Fibroblast of lung (primary cell): ENCODE data around the gene SEC11A. TPM values are rescaled to one million over a fixed set of nuclear protein-coding genes. Genes with fewer than 3 reads are reported as not detected.
"Not testable (repeated sequence)": the region's sequence is repeated elsewhere in the genome, so short reads cannot be mapped to it uniquely, and the experiment has no call there.

Source experiments
- DNase-seq, 2 donors: peaks; one replicate each; pipeline versions ENCODE4 v3.0.0 to v3.0.0-alpha.2; 2010; ENCODE audit warnings: low read depth in 2 of 2
- H2AFZ ChIP-seq: 2 replicates; pipeline ENCODE4 v1.5.1; 2012; ENCODE audit warnings: low read length, control low read depth, inconsistent platforms
- H3K27ac ChIP-seq: 2 replicates; pipeline ENCODE4 v1.5.1; 2011; ENCODE audit warnings: low read length, control low read depth; ENCODE audit not compliant: insufficient read depth
- H3K27me3 ChIP-seq: 2 replicates; pipeline ENCODE4 v1.5.1; 2011; ENCODE audit warnings: mild to moderate bottlenecking, low read length; ENCODE audit not compliant: control insufficient read depth, insufficient read depth
- H3K36me3 ChIP-seq: 2 replicates; pipeline ENCODE4 v1.5.1; 2011; ENCODE audit warnings: low read length; ENCODE audit not compliant: control insufficient read depth, insufficient read depth
- H3K4me1 ChIP-seq: 2 replicates; pipeline ENCODE4 v1.5.1; 2011; ENCODE audit warnings: low read length; ENCODE audit not compliant: control insufficient read depth, insufficient read depth; ENCODE audit errors: extremely low read depth
- H3K4me2 ChIP-seq: 2 replicates; pipeline ENCODE4 v1.5.1; 2011; ENCODE audit warnings: low read length, control low read depth; ENCODE audit not compliant: insufficient read depth; ENCODE audit errors: extremely low read depth
- H3K4me3 ChIP-seq, 4 experiments: fragments of 200-600 bp in 1 of 4; sonication (generic) in 1 of 4; replicated peaks in 1 of 4; 2 replicates each; pipeline ENCODE4 v1.5.1; 2011 to 2016; ENCODE audit warnings: low read length in 4 of 4, low read depth in 3 of 4, mild to moderate bottlenecking in 3 of 4, control low read depth in 2 of 4, inconsistent platforms in 1 of 4, mixed read lengths in 1 of 4; ENCODE audit not compliant: insufficient read depth in 1 of 4; ENCODE audit errors: control extremely low read depth in 1 of 4
- H3K79me2 ChIP-seq: 2 replicates; pipeline ENCODE4 v1.5.1; 2012; ENCODE audit warnings: mild to moderate bottlenecking, low read length, inconsistent platforms; ENCODE audit not compliant: control insufficient read depth, insufficient read depth
- H3K9ac ChIP-seq: 2 replicates; pipeline ENCODE4 v1.5.1; 2011; ENCODE audit warnings: mild to moderate bottlenecking, low read length, control low read depth; ENCODE audit not compliant: insufficient read depth
- H3K9me3 ChIP-seq: 2 replicates; pipeline ENCODE4 v1.5.1; 2012; ENCODE audit warnings: low read depth, low read length; ENCODE audit not compliant: control insufficient read depth, insufficient read depth
- H4K20me1 ChIP-seq: 2 replicates; pipeline ENCODE4 v1.5.1; 2011; ENCODE audit warnings: low read length; ENCODE audit not compliant: control insufficient read depth, insufficient read depth; ENCODE audit errors: extremely low read depth
- EZH2 ChIP-seq: IDR thresholded peaks from 2 replicates; pipeline ENCODE4 v1.5.1; 2012; ENCODE audit warnings: low read length, control low read depth, mild to moderate bottlenecking; ENCODE audit errors: missing control alignments
- polyA plus RNA-seq, 2 donors: library from polyadenylated mRNA; depleted of rRNA in 1 of 2; stranded (reverse) in 1 of 2; unstranded in 1 of 2; fragments of >200 nt; gene quantifications; 2 replicates each; pipeline ENCODE4 v1.2.1, GENCODE V29; 2011 to 2012; ENCODE audit warnings: missing spikeins in 1 of 2
- total RNA-seq: library from RNA; depleted of rRNA; stranded (reverse); fragments of >200 nt; gene quantifications from 2 replicates; pipeline ENCODE4 v1.2.1, GENCODE V29; 2014
- TF ChIP-seq, protein P1 (sequence below), 2 donors: IDR thresholded peaks in 1 of 2; conservative IDR thresholded peaks in 1 of 2; 1 replicate in 1 of 2; 2 replicates in 1 of 2; pipeline ENCODE4 v1.5.1; 2011 to 2012; ENCODE audit warnings: low read length in 2 of 2, control low read depth in 1 of 2, inconsistent platforms in 1 of 2, low read depth in 1 of 2, mild to moderate bottlenecking in 1 of 2

Gene SEC11A
- total and polyA plus RNA-seq, 2 donors (not counting 1 experiment from before 2014, with no cell fraction given), result 243 to 263 TPM

DNA sequence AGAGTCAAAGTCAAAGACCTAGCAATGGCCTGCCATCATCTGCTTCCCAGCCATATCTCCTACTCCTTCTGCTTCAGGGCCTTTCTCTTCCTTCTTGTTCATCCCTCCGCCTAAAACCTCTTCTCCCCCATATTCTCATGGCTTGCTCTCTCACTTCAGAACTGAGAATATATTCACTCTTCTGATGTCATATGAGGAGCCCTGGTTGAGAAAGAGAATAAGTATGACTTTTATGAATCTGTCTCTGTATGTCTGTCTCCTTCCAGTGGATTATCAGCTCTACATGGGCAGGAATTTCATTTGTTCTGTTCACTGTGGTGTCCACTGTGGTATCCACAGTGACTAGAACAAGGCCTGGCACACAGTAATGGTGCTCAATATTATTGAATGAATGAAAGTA lies 44.3 kb upstream of the SEC11A start:
- Histone ChIP-seq H3K4me3 (no peak overlapping the region), H3K27ac (no peak overlapping the region), H2AFZ (no peak overlapping the region), H4K20me1 (peaks cover 2% of the 10 kb centered on the region), H3K79me2 (peaks cover 88% of the 10 kb centered on the region), H3K9me3 (no peaks in the 10 kb centered on the region), H3K4me1 (no peaks in the 10 kb centered on the region), H3K27me3 (no peaks in the 10 kb centered on the region), H3K9ac (no peak overlapping the region), H3K36me3 (no peaks in the 10 kb centered on the region), H3K4me2 (no peak overlapping the region)
- TF ChIP-seq, protein P1, sequence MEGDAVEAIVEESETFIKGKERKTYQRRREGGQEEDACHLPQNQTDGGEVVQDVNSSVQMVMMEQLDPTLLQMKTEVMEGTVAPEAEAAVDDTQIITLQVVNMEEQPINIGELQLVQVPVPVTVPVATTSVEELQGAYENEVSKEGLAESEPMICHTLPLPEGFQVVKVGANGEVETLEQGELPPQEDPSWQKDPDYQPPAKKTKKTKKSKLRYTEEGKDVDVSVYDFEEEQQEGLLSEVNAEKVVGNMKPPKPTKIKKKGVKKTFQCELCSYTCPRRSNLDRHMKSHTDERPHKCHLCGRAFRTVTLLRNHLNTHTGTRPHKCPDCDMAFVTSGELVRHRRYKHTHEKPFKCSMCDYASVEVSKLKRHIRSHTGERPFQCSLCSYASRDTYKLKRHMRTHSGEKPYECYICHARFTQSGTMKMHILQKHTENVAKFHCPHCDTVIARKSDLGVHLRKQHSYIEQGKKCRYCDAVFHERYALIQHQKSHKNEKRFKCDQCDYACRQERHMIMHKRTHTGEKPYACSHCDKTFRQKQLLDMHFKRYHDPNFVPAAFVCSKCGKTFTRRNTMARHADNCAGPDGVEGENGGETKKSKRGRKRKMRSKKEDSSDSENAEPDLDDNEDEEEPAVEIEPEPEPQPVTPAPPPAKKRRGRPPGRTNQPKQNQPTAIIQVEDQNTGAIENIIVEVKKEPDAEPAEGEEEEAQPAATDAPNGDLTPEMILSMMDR (conservative IDR thresholded peaks at IDR 0.05 in 1 of 2, IDR thresholded peaks at IDR 0.05 in 1 of 2; ENCODE audit: low read depth in 1 of 2, low read length in 2 of 2), result no peak
- no peak for DNase-seq

DNA sequence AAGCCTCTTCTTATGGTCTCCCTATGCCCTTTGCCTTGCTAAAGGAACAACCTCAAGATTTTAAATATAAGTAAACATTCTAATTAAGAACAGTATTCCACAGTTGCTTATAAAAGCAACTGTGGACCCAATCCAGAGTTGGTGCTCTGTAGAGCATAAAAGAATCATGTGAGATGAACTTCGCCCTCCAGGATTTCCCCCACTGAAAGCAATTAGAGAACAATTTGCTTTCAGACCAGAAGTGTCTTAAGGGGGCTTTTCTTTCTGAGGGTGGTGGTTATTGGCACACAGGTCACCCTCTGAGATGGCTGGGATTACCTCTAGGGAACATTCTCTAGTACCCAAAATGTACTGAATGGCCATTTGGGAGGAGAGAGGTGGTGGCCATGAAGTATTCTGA lies 43.1 kb upstream of the SEC11A start:
- no peak for DNase-seq
- no peaks in the 10 kb centered on the region for H3K36me3 ChIP-seq
- H3K9me3 ChIP-seq, result no peaks in the 10 kb centered on the region
- no peak overlapping the region for H3K4me2 ChIP-seq
- no peak overlapping the region for H3K4me3 ChIP-seq
- H3K79me2 ChIP-seq, result peaks cover 88% of the 10 kb centered on the region
- H3K27me3 ChIP-seq, result no peaks in the 10 kb centered on the region
- H3K27ac ChIP-seq, result no peak overlapping the region
- H3K9ac ChIP-seq, result no peak overlapping the region
- TF ChIP-seq, protein P1 (conservative IDR thresholded peaks at IDR 0.05 in 1 of 2, IDR thresholded peaks at IDR 0.05 in 1 of 2; ENCODE audit: low read depth in 1 of 2, low read length in 2 of 2), result no peak
- no peak for TF ChIP-seq EZH2
- no peaks in the 10 kb centered on the region for H3K4me1 ChIP-seq
- H4K20me1 ChIP-seq, result no peaks in the 10 kb centered on the region
- H2AFZ ChIP-seq, result no peak overlapping the region

DNA sequence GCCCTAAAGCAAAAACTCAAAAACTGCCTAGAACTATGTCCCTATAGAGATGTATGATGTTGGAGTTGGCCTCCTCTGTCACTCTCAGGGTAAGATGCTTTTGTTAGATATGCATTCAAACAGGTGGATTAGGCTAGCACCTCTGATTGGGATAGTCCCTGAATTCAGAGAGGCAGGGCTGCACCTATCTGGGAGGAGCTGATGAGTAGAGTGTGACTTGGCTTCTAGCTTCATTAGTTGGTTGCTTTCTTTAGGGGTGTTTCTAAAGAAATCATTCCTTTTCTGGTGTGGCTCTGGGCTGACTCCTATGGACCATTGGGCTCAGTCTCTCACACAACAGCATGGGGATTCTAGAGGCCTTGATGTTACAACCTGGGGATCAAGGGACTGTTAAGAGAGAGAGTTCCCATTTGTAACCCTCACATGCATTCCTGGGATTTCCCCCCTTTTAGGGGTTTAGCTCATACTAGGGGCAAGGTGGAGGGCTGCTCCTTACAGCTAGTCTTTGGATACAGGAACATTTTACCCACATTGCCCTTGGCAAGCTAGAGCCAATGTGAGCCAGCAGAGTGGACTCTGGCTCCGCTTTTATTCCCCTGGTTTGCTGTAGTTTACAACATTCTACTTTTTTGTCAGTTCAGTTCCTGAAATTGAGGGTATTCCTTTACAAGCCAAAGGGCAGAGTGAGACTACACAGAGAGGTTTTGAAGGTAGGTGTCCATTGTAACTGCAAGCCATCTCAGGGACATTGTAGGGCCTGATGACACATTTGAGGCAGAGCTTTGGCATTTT lies 40.0 kb upstream of the SEC11A start:
- Histone ChIP-seq H4K20me1 (no peaks in the 10 kb centered on the region), H3K4me1 (peaks cover 4% of the 10 kb centered on the region), H3K9ac (no peak overlapping the region), H3K9me3 (no peaks in the 10 kb centered on the region), H3K79me2 (peaks cover 93% of the 10 kb centered on the region), H2AFZ (no peak overlapping the region), H3K36me3 (no peaks in the 10 kb centered on the region), H3K4me2 (no peak overlapping the region), H3K27ac (no peak overlapping the region), H3K4me3 (no peak overlapping the region), H3K27me3 (no peaks in the 10 kb centered on the region)
- no peak for TF ChIP-seq EZH2
- TF ChIP-seq, protein P1 (conservative IDR thresholded peaks at IDR 0.05 in 1 of 2, IDR thresholded peaks at IDR 0.05 in 1 of 2; ENCODE audit: low read depth in 1 of 2, low read length in 2 of 2), result no peak
- DNase-seq, result no peak

DNA sequence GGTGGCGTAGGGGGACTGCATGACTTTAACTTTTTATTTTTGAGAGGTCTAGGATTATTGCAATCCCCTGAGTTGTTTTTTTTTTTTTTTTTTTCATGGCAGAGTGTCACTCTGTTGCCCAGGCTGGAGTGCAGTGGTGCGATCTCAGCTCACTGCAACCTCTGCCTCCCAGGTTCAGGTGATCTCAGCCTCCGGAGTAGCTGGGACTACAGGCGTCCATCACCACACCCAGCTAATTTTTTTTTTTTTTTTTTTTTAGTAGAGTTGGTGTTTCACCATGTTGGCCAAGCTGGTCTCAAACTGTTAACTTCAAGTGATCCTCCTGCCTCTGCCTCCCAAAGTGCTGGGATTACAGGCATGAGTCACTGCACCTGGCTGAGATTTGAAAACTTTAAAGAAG lies 39.0 kb upstream of the SEC11A start:
- H3K27ac ChIP-seq, H3K9me3 ChIP-seq, H3K4me2 ChIP-seq, H2AFZ ChIP-seq, H3K9ac ChIP-seq, H3K4me3 ChIP-seq, H3K4me1 ChIP-seq, H3K27me3 ChIP-seq, H3K36me3 ChIP-seq, H4K20me1 ChIP-seq, DNase-seq: not testable (repeated sequence)
- H3K79me2 ChIP-seq, result peaks cover 94% of the 10 kb centered on the region
